22Rv1 (cell line): ENCODE measurements around the gene FAM131A.

Experiments used
- ZFX ChIP-seq: fragments of 450-650 bp; IDR thresholded peaks from 2 replicates; pipeline ENCODE4 v1.6.1; 2017; ENCODE audit warnings: antibody characterized with exemption, borderline replicate concordance
- TF ChIP-seq, protein P1 (sequence below): fragments of 450-650 bp; IDR thresholded peaks from 2 replicates; pipeline ENCODE4 v1.5.1; 2017; ENCODE audit warnings: mild to moderate bottlenecking

DNA sequence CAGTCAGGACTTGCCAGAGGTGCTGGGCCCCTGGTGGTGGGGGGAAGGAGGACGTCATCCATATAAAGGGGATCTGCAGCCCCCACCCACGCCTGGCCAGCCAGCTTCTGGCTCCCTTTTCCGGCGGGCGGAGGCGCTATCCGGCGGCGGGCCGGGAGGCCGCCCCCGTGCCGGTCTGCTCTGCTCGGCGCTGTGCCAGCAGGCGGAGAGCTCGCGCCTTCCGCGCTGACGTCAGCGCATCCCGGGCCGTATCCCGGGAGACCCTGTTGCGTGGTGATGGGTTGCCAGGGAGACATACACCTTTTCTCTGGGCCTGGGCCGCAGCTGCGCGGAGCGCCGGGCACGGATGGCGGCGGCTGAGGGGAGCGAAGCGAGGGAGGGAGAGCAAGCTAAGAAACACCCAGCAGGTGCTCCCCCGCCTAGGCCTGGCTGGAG, 1.1 kb downstream of the FAM131A start:
- TF ChIP-seq, protein P1, sequence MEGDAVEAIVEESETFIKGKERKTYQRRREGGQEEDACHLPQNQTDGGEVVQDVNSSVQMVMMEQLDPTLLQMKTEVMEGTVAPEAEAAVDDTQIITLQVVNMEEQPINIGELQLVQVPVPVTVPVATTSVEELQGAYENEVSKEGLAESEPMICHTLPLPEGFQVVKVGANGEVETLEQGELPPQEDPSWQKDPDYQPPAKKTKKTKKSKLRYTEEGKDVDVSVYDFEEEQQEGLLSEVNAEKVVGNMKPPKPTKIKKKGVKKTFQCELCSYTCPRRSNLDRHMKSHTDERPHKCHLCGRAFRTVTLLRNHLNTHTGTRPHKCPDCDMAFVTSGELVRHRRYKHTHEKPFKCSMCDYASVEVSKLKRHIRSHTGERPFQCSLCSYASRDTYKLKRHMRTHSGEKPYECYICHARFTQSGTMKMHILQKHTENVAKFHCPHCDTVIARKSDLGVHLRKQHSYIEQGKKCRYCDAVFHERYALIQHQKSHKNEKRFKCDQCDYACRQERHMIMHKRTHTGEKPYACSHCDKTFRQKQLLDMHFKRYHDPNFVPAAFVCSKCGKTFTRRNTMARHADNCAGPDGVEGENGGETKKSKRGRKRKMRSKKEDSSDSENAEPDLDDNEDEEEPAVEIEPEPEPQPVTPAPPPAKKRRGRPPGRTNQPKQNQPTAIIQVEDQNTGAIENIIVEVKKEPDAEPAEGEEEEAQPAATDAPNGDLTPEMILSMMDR: no peak
- TF ChIP-seq ZFX: no peak
